Liver (tissue), 9 donors: Measurements from ENCODE around the gene CELF1. TPM values are rescaled to one million over a fixed set of nuclear protein-coding genes. Genes with fewer than 3 reads are reported as not detected.

Experiments
- DNase-seq: peaks from one replicate; pipeline ENCODE4 v3.0.0-alpha.2; 2017; ENCODE audit warnings: low spot score
- H3K27ac ChIP-seq, 2 donors: one replicate each; pipeline ENCODE4 v1.7.0; 2013; ENCODE audit warnings: inconsistent platforms in 2 of 2, low read length in 2 of 2, control low read depth in 1 of 2, low read depth in 1 of 2, mild to moderate bottlenecking in 1 of 2
- H3K27me3 ChIP-seq, 4 donors: one replicate each; pipeline versions ENCODE4 v1.6.1 to v1.7.0; 2013; ENCODE audit warnings: low read length in 3 of 4, inconsistent platforms in 1 of 4, mild to moderate bottlenecking in 1 of 4, moderate library complexity in 1 of 4; ENCODE audit not compliant: control insufficient read depth in 4 of 4, insufficient read depth in 4 of 4
- H3K36me3 ChIP-seq, 4 donors: one replicate each; pipeline versions ENCODE4 v1.6.1 to v1.7.0; 2013; ENCODE audit warnings: low read length in 3 of 4, mild to moderate bottlenecking in 3 of 4, low read depth in 1 of 4, moderate library complexity in 1 of 4; ENCODE audit not compliant: control insufficient read depth in 4 of 4, insufficient read depth in 3 of 4
- H3K4me1 ChIP-seq, 4 donors: one replicate each; pipeline versions ENCODE4 v1.6.1 to v1.7.0; 2013; ENCODE audit warnings: low read length in 3 of 4, mild to moderate bottlenecking in 3 of 4, moderate library complexity in 1 of 4; ENCODE audit not compliant: control insufficient read depth in 4 of 4, insufficient read depth in 4 of 4
- H3K4me3 ChIP-seq, 3 donors: one replicate each; pipeline versions ENCODE4 v1.6.1 to v1.7.0; 2013; ENCODE audit warnings: low read length in 3 of 3, control low read depth in 1 of 3, low read depth in 1 of 3, mild to moderate bottlenecking in 1 of 3
- H3K9ac ChIP-seq, 2 donors: one replicate each; pipeline ENCODE4 v1.7.0; 2013; ENCODE audit warnings: low read length in 2 of 2, mild to moderate bottlenecking in 2 of 2, moderate library complexity in 2 of 2, control low read depth in 1 of 2, low read depth in 1 of 2
- H3K9me3 ChIP-seq, 4 donors: one replicate each; pipeline versions ENCODE4 v1.6.1 to v1.7.0; 2013; ENCODE audit warnings: low read length in 3 of 4; ENCODE audit not compliant: control insufficient read depth in 4 of 4
- EGR1 ChIP-seq, 2 donors: IDR thresholded peaks; 2 replicates each; pipeline ENCODE4 v1.6.1; 2016 to 2018; ENCODE audit warnings: antibody characterized with exemption in 2 of 2, low read depth in 2 of 2
- FOXA1 ChIP-seq: IDR thresholded peaks from 2 replicates; pipeline ENCODE4 v1.6.1; 2016; ENCODE audit warnings: antibody characterized with exemption
- FOXA2 ChIP-seq: IDR thresholded peaks from 2 replicates; pipeline ENCODE4 v1.6.1; 2016; ENCODE audit warnings: antibody characterized with exemption
- GABPA ChIP-seq, 2 donors: IDR thresholded peaks in 1 of 2; conservative IDR thresholded peaks in 1 of 2; 2 replicates each; pipeline ENCODE4 v1.6.1; 2016; ENCODE audit warnings: antibody characterized with exemption in 2 of 2, mild to moderate bottlenecking in 1 of 2, moderate library complexity in 1 of 2
- HNF4A ChIP-seq, 2 donors: conservative IDR thresholded peaks; 2 replicates each; pipeline ENCODE4 v1.6.1; 2016; ENCODE audit warnings: antibody characterized with exemption in 2 of 2, mild to moderate bottlenecking in 2 of 2
- HNF4G ChIP-seq: IDR thresholded peaks from 2 replicates; pipeline ENCODE4 v1.6.1; 2016; ENCODE audit warnings: antibody characterized with exemption
- JUND ChIP-seq, 2 donors: IDR thresholded peaks; 2 replicates each; pipeline ENCODE4 v1.6.1; 2016; ENCODE audit warnings: antibody characterized with exemption in 2 of 2
- NR2F2 ChIP-seq: IDR thresholded peaks from 2 replicates; pipeline ENCODE4 v1.6.1; 2016; ENCODE audit warnings: antibody characterized with exemption
- RAD21 ChIP-seq, 2 donors: IDR thresholded peaks; 2 replicates each; pipeline ENCODE4 v1.6.1; 2016; ENCODE audit warnings: antibody characterized with exemption in 2 of 2, mild to moderate bottlenecking in 2 of 2
- RXRA ChIP-seq, 2 donors: IDR thresholded peaks; 2 replicates each; pipeline ENCODE4 v1.6.1; 2017 to 2018; ENCODE audit warnings: antibody characterized with exemption in 2 of 2, mild to moderate bottlenecking in 1 of 2
- SP1 ChIP-seq: IDR thresholded peaks from 2 replicates; pipeline ENCODE4 v1.6.1; 2018; ENCODE audit warnings: antibody characterized with exemption, mild to moderate bottlenecking
- TAF1 ChIP-seq: conservative IDR thresholded peaks from 2 replicates; pipeline ENCODE4 v1.6.1; 2016; ENCODE audit warnings: antibody characterized with exemption, mild to moderate bottlenecking
- YY1 ChIP-seq: IDR thresholded peaks from 2 replicates; pipeline ENCODE4 v1.6.1; 2016; ENCODE audit warnings: antibody characterized with exemption, mild to moderate bottlenecking
- WGBS: extraction: QIAGEN DNeasy Blood & Tissue Kit; methylation state at CpG from one replicate; pipeline ENCODE4 v1.1.7; 2013; 5-methylcytosine and 5-hydroxymethylcytosine counted together
- polyA plus RNA-seq, 2 donors: library from polyadenylated mRNA; stranded (reverse) in 1 of 2; unstranded in 1 of 2; fragments of 200-250 nt in 1 of 2; fragments of >200 nt in 1 of 2; fragmentation: Nextera tagmentation in 1 of 2; extraction: Ambion mirVana in 1 of 2; gene quantifications; one replicate each; pipeline versions ENCODE4 v1.2.1 to v1.2.3, GENCODE V29; 2013 to 2015
- total RNA-seq, 2 donors: library from RNA; depleted of rRNA; stranded (reverse); fragments of >200 nt; gene quantifications; one replicate each; pipeline ENCODE4 v1.2.3, GENCODE V29; 2014
- TF ChIP-seq, protein P1 (sequence below): fragments of 150-350 bp; IDR thresholded peaks from 2 replicates; pipeline ENCODE4 v1.5.1; 2017; ENCODE audit warnings: improper control_type of control experiment, low read depth, low read length; ENCODE audit not compliant: missing input control
- TF ChIP-seq, protein P2 (sequence below): IDR thresholded peaks from 2 replicates; pipeline ENCODE4 v1.6.1; 2016; ENCODE audit warnings: antibody characterized with exemption
- TF ChIP-seq, protein P3 (sequence below): IDR thresholded peaks from 2 replicates; pipeline ENCODE4 v1.6.1; 2016; ENCODE audit warnings: antibody characterized with exemption
- TF ChIP-seq, protein P4 (sequence below): IDR thresholded peaks from 2 replicates; pipeline ENCODE4 v1.6.1; 2016; ENCODE audit warnings: antibody characterized with exemption
- TF ChIP-seq, protein P5 (sequence below): IDR thresholded peaks from 2 replicates; pipeline ENCODE4 v1.6.1; 2016; ENCODE audit warnings: antibody characterized with exemption, mild to moderate bottlenecking
- donor health status: healthy.
- donor health status: healthy.
- donor health status: healthy.
- donor health status: healthy.
- donor health status: healthy.

The CELF1 gene
- total and polyA plus RNA-seq, 4 donors, result 23.5 to 139 (median 60.3) TPM

DNA sequence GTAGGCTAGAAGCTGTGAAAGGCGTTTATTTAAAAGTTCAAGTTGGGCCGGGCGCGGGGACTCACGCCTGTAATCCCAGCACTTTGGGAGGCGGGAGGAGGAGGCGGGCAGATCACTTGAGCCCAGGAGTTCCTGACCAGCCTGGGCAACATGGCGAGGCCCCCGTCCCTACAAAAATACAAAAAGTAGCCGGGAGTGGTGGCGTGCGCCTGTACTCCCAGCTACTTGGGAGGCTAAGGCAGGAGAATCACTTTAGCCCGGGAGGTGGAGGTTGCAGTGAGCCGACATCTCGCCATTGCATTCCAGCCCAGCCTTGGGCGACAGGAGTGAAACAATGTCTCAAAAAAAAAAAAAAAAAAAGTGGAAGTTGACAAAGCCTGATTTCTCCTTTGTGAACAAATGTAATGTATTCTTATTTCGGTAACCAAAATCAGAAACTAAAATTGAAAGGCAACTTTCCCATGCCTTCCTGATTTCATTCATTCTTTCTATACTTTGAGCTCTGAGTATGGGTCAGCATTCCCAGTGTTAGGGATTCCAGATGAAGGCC lies 13.3 kb upstream of the CELF1 start:
- H3K9ac ChIP-seq, result peak overlapping the region; percentile 68 to 96
- no peaks in the 10 kb centered on the region for H3K9me3 ChIP-seq
- no peaks in the 10 kb centered on the region for H3K27me3 ChIP-seq
- peaks cover 0 to 7% (median under 1%) of the 10 kb centered on the region in 4 donors for H3K36me3 ChIP-seq
- DNase-seq, result no peak
- TF ChIP-seq, protein P1, sequence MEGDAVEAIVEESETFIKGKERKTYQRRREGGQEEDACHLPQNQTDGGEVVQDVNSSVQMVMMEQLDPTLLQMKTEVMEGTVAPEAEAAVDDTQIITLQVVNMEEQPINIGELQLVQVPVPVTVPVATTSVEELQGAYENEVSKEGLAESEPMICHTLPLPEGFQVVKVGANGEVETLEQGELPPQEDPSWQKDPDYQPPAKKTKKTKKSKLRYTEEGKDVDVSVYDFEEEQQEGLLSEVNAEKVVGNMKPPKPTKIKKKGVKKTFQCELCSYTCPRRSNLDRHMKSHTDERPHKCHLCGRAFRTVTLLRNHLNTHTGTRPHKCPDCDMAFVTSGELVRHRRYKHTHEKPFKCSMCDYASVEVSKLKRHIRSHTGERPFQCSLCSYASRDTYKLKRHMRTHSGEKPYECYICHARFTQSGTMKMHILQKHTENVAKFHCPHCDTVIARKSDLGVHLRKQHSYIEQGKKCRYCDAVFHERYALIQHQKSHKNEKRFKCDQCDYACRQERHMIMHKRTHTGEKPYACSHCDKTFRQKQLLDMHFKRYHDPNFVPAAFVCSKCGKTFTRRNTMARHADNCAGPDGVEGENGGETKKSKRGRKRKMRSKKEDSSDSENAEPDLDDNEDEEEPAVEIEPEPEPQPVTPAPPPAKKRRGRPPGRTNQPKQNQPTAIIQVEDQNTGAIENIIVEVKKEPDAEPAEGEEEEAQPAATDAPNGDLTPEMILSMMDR, result no peak
- TF ChIP-seq, protein P2, sequence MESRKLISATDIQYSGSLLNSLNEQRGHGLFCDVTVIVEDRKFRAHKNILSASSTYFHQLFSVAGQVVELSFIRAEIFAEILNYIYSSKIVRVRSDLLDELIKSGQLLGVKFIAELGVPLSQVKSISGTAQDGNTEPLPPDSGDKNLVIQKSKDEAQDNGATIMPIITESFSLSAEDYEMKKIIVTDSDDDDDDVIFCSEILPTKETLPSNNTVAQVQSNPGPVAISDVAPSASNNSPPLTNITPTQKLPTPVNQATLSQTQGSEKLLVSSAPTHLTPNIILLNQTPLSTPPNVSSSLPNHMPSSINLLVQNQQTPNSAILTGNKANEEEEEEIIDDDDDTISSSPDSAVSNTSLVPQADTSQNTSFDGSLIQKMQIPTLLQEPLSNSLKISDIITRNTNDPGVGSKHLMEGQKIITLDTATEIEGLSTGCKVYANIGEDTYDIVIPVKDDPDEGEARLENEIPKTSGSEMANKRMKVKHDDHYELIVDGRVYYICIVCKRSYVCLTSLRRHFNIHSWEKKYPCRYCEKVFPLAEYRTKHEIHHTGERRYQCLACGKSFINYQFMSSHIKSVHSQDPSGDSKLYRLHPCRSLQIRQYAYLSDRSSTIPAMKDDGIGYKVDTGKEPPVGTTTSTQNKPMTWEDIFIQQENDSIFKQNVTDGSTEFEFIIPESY, result no peak
- TF ChIP-seq HNF4G (no peak), GABPA (IDR thresholded peaks at IDR 0.05 in 1 of 2, conservative IDR thresholded peaks at IDR 0.05 in 1 of 2) (no peak), JUND (IDR thresholded peaks at IDR 0.05) (no peak), HNF4A (conservative IDR thresholded peaks at IDR 0.05) (no peak), TAF1 (no peak), FOXA1 (no peak), EGR1 (IDR thresholded peaks at IDR 0.05; ENCODE audit: low read depth in 2 of 2) (no peak), RAD21 (IDR thresholded peaks at IDR 0.05) (no peak), FOXA2 (no peak), NR2F2 (no peak), YY1 (no peak), SP1 (no peak), RXRA (IDR thresholded peaks at IDR 0.05) (no peak)
- TF ChIP-seq, protein P3, sequence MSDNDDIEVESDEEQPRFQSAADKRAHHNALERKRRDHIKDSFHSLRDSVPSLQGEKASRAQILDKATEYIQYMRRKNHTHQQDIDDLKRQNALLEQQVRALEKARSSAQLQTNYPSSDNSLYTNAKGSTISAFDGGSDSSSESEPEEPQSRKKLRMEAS, result no peak
- TF ChIP-seq, protein P4, sequence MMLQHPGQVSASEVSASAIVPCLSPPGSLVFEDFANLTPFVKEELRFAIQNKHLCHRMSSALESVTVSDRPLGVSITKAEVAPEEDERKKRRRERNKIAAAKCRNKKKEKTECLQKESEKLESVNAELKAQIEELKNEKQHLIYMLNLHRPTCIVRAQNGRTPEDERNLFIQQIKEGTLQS, result no peak
- TF ChIP-seq, protein P5, sequence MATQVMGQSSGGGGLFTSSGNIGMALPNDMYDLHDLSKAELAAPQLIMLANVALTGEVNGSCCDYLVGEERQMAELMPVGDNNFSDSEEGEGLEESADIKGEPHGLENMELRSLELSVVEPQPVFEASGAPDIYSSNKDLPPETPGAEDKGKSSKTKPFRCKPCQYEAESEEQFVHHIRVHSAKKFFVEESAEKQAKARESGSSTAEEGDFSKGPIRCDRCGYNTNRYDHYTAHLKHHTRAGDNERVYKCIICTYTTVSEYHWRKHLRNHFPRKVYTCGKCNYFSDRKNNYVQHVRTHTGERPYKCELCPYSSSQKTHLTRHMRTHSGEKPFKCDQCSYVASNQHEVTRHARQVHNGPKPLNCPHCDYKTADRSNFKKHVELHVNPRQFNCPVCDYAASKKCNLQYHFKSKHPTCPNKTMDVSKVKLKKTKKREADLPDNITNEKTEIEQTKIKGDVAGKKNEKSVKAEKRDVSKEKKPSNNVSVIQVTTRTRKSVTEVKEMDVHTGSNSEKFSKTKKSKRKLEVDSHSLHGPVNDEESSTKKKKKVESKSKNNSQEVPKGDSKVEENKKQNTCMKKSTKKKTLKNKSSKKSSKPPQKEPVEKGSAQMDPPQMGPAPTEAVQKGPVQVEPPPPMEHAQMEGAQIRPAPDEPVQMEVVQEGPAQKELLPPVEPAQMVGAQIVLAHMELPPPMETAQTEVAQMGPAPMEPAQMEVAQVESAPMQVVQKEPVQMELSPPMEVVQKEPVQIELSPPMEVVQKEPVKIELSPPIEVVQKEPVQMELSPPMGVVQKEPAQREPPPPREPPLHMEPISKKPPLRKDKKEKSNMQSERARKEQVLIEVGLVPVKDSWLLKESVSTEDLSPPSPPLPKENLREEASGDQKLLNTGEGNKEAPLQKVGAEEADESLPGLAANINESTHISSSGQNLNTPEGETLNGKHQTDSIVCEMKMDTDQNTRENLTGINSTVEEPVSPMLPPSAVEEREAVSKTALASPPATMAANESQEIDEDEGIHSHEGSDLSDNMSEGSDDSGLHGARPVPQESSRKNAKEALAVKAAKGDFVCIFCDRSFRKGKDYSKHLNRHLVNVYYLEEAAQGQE, result no peak
- peaks cover 0 to 16% (median 5%) of the 10 kb centered on the region in 4 donors for H3K4me1 ChIP-seq
- peak overlapping the region; percentile 66 to 73 for H3K27ac ChIP-seq
- H3K4me3 ChIP-seq, result peak overlapping the region; percentile 75 to 92 (median 85)
- WGBS, result 31% methylated on average over 17 of the region's 17 CpGs
